ENCODE results near the gene DNMT3B.
"Not testable (repeated sequence)": the region's sequence is repeated elsewhere in the genome, so short reads cannot be mapped to it uniquely, and the experiment has no call there.

The DNMT3B gene

DNA sequence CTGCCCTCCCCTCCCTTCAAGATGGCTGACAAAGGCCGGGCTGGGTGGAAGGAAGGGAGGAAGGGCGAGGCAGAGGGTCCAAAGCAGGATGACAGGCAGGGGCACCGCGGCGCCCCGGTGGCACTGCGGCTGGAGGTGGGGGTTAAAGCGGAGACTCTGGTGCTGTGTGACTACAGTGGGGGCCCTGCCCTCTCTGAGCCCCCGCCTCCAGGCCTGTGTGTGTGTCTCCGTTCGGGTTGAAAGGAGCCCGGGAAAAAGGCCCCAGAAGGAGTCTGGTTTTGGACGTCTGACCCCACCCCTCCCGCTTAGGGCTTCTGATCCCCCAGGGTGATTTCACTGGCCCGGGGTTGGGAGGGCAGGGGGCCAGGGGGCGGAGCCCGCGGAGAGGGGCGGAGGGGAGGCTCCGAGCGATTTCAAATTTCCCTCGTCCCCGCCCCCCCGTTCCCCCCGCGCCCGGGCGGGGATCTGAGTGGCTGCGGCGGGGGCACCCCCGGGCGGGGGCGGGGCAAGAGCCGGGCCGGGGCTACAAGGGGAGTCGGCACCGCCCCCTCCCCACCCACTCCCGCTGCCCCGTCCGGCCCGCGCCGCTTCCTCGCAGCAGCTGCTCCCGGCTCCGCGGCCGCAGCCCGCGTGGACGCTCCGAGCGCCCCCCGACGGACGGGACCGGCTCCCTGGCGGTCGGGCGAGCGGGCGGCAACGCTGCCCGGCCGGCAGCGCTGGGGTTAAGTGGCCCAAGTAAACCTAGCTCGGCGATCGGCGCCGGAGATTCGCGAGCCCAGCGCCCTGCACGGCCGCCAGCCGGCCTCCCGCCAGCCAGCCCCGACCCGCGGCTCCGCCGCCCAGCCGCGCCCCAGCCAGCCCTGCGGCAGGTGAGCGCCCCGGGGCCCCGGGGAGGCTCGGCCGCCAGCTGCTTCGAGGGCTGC, at the start of gene DNMT3B:
Gene DNMT3B, plus strand, starts transcription at position 555 of the 923 bp plus-strand sequence. CDS start 17,939 bp downstream, outside the sequence.
- H3K4me1 Mint-ChIP-seq, result peaks cover 15% of the 10 kb centered on the region
- peaks cover 3% of the 10 kb centered on the region for H3K27me3 Mint-ChIP-seq
- no peaks in the 10 kb centered on the region for H3K36me3 Mint-ChIP-seq
- H3K4me3 Mint-ChIP-seq, result peak within 1 kb of the TSS; percentile 91
- H3K9me3 Mint-ChIP-seq, result no peaks in the 10 kb centered on the region
- peak; percentile 77 for ATAC-seq (ENCODE audit: low read depth)
- DNase-seq (ENCODE audit: low spot score in 2 of 2), result peak; percentile 62 to 74
- peak within 1 kb of the TSS; percentile 73 for H3K27ac Mint-ChIP-seq

GRCh38 chr20:32718749-32719348, 43.3 kb upstream of the DNMT3B start:
- Mint-ChIP-seq H3K27ac (no peak overlapping the region), H3K4me3 (no peak overlapping the region), H3K27me3 (no peaks in the 10 kb centered on the region), H3K4me1 (no peaks in the 10 kb centered on the region), H3K9me3 (no peaks in the 10 kb centered on the region), H3K36me3 (peaks cover 15% of the 10 kb centered on the region)
- no peak for ATAC-seq (ENCODE audit: low read depth)
- no peak for DNase-seq (ENCODE audit: low spot score in 2 of 2)

DNA sequence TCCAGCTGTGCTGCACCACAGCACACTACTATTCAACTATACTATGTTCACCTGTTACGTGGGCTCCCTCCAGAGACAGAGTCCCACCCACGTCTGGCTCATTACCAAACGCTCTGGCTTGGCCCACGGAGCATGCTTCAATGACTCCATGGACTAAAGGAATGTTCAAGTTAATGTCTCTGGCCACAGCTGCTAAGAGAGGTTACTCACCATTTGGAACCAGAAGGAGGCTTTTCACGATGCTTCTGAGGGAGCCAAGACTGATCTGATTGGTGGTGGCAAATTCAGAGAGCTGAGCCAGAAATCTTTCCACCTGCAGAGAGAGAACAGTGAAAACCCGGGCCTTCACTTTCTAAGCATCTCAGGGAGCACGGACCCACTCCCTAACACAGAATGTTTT, 34.5 kb upstream of the DNMT3B start:
- Mint-ChIP-seq H3K4me3 (no peak overlapping the region), H3K27me3 (no peaks in the 10 kb centered on the region), H3K4me1 (peaks cover 6% of the 10 kb centered on the region), H3K27ac (no peak overlapping the region), H3K9me3 (no peaks in the 10 kb centered on the region), H3K36me3 (peaks cover 26% of the 10 kb centered on the region)
- DNase-seq (ENCODE audit: low spot score in 2 of 2) (no peak), ATAC-seq (ENCODE audit: low read depth) (no peak)

DNA sequence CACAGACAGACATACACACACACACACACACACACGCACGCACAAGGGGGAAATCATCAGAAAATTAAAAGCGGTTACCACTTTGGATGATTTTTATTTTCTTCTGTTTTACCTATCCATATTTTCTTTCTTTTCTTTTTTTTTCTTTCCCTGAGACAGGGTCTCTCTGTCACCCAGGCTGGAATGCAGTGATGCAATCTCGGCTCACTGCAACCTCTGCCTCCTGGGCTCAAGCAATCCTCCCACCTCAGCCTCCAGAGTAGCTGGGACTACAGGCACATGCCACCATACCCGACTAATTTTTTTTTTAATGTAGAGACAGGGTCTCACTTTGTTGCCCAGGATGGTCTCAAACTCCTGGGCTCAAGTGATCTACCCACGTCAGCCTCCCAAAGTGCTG, 33.8 kb upstream of the DNMT3B start:
- not testable (repeated sequence) for H3K4me1 Mint-ChIP-seq

GRCh38 chr20:32729334-32729733, 32.9 kb upstream of the DNMT3B start:
- H3K4me1 Mint-ChIP-seq; H3K9me3 Mint-ChIP-seq; DNase-seq (ENCODE audit: low spot score in 2 of 2); H3K27ac Mint-ChIP-seq; ATAC-seq (ENCODE audit: low read depth); H3K4me3 Mint-ChIP-seq; H3K27me3 Mint-ChIP-seq: not testable (repeated sequence)
- H3K36me3 Mint-ChIP-seq, result peaks cover 26% of the 10 kb centered on the region

More for the DNA sequence above, 33.8 kb upstream of the DNMT3B start:
- not testable (repeated sequence) for H3K4me3 Mint-ChIP-seq; DNase-seq (ENCODE audit: low spot score in 2 of 2); H3K27ac Mint-ChIP-seq; H3K9me3 Mint-ChIP-seq; H3K27me3 Mint-ChIP-seq; ATAC-seq (ENCODE audit: low read depth)
- peaks cover 26% of the 10 kb centered on the region for H3K36me3 Mint-ChIP-seq

GRCh38 chr20:32731882-32732266, 30.3 kb upstream of the DNMT3B start:
- H3K27me3 Mint-ChIP-seq, result no peaks in the 10 kb centered on the region
- no peak overlapping the region for H3K4me3 Mint-ChIP-seq
- peaks cover 6% of the 10 kb centered on the region for H3K4me1 Mint-ChIP-seq
- no peaks in the 10 kb centered on the region for H3K9me3 Mint-ChIP-seq
- ATAC-seq (ENCODE audit: low read depth) (no peak), DNase-seq (ENCODE audit: low spot score in 2 of 2) (no peak)
- peaks cover 16% of the 10 kb centered on the region for H3K36me3 Mint-ChIP-seq
- H3K27ac Mint-ChIP-seq, result no peak overlapping the region

- H3K4me3 Mint-ChIP-seq, result no peak overlapping the region
- peaks cover 2% of the 10 kb centered on the region for H3K36me3 Mint-ChIP-seq
- H3K27me3 Mint-ChIP-seq, result no peaks in the 10 kb centered on the region
- peaks cover 8% of the 10 kb centered on the region for H3K4me1 Mint-ChIP-seq
- H3K9me3 Mint-ChIP-seq, result no peaks in the 10 kb centered on the region
- DNase-seq (ENCODE audit: low spot score in 2 of 2) (no peak), ATAC-seq (ENCODE audit: low read depth) (no peak)
- H3K27ac Mint-ChIP-seq, result no peak overlapping the region
Measured at GRCh38 chr20:32737371-32738223, 24.6 kb upstream of the DNMT3B start.

GRCh38 chr20:32741151-32741550, 21.0 kb upstream of the DNMT3B start:
- peaks cover 2% of the 10 kb centered on the region for H3K36me3 Mint-ChIP-seq
- H3K4me3 Mint-ChIP-seq, result no peak overlapping the region
- H3K4me1 Mint-ChIP-seq, result peaks cover 20% of the 10 kb centered on the region

DNA sequence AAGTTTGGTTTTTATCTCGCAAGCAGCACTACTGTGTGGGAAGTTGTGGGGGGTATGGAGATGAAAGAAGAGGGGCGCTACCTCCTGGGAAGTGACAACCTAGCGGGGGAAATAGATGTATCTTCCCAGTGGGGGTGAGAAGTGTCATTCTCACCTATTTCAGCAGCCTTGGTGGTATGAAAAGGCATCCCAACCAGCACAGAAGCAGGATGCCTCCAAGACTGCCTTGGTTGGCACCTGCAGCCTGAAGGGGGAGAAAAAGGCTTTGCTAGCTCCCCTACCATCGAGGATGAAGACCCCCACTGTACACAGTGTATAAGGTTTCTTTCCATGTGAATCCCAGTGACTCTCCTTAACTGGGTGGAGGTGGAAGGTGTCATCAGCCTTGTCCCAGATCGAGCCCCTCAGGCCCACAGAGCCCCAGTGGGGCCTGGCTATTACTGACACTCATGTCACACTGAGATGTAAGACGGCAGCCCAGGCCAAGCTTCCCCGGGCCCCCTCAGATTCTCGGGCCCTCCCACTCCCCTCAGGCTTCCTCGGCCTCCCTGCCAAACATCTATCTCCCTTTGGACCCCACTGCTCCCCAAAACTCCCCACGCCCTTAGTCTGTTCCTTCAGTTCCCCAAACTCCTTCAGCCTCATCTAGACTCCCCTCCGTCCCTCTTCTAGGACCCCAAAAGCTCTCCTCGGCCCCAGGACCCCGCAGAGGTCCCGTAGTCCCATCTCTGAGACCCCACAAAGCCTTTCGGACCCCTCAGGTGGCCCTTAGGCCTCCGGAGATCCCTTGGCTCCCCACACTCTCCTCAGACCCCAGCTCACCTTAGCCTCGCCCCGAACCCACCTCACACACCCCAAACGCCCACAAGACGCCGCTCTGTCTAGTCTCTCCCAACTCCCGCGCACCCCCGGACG, 19.6 kb upstream of the DNMT3B start:
- Mint-ChIP-seq H3K27ac (peak overlapping the region; percentile 97), H3K36me3 (no peaks in the 10 kb centered on the region), H3K27me3 (no peaks in the 10 kb centered on the region), H3K9me3 (no peaks in the 10 kb centered on the region), H3K4me1 (peaks cover 20% of the 10 kb centered on the region), H3K4me3 (peak overlapping the region; percentile 98)
- no peak for ATAC-seq (ENCODE audit: low read depth)
- DNase-seq (ENCODE audit: low spot score in 2 of 2), result no peak

More at GRCh38 chr20:32741151-32741550, 21.0 kb upstream of the DNMT3B start:
- Mint-ChIP-seq H3K27ac (no peak overlapping the region), H3K9me3 (no peaks in the 10 kb centered on the region), H3K27me3 (no peaks in the 10 kb centered on the region)
- ATAC-seq (ENCODE audit: low read depth) (no peak), DNase-seq (ENCODE audit: low spot score in 2 of 2) (no peak)

- peak within 1 kb of the TSS; percentile 98 for H3K4me3 Mint-ChIP-seq
- no peaks in the 10 kb centered on the region for H3K36me3 Mint-ChIP-seq
- H3K9me3 Mint-ChIP-seq, result no peaks in the 10 kb centered on the region
- H3K4me1 Mint-ChIP-seq, result peaks cover 20% of the 10 kb centered on the region
- H3K27me3 Mint-ChIP-seq, result no peaks in the 10 kb centered on the region
- H3K27ac Mint-ChIP-seq, result peak within 1 kb of the TSS; percentile 97
- DNase-seq (ENCODE audit: low spot score in 2 of 2) (peak; percentile 60 to 74), ATAC-seq (ENCODE audit: low read depth) (peak; percentile 79)
Measured at GRCh38 chr20:32743237-32744112, 18.7 kb upstream of the DNMT3B start, which contains the start of gene COMMD7. Gene COMMD7, minus strand, starts transcription at chr20:32743467. Its CDS starts 76 bp downstream, at chr20:32743391.

- Mint-ChIP-seq H3K27ac (no peak overlapping the region), H3K4me1 (no peaks in the 10 kb centered on the region), H3K9me3 (no peaks in the 10 kb centered on the region), H3K36me3 (no peaks in the 10 kb centered on the region), H3K27me3 (no peaks in the 10 kb centered on the region), H3K4me3 (no peak overlapping the region)
- no peak for DNase-seq (ENCODE audit: low spot score in 2 of 2)
- ATAC-seq (ENCODE audit: low read depth), result no peak
Measured at GRCh38 chr20:32749914-32750637, 12.1 kb upstream of the DNMT3B start.

GRCh38 chr20:32751293-32751692, 10.9 kb upstream of the DNMT3B start:
- Mint-ChIP-seq H3K27ac (no peak overlapping the region), H3K4me3 (no peak overlapping the region), H3K9me3 (no peaks in the 10 kb centered on the region)

More at GRCh38 chr20:32751293-32751692, 10.9 kb upstream of the DNMT3B start:
- no peak for ATAC-seq (ENCODE audit: low read depth)
- Mint-ChIP-seq H3K36me3 (no peaks in the 10 kb centered on the region), H3K27me3 (no peaks in the 10 kb centered on the region), H3K4me1 (no peaks in the 10 kb centered on the region)
- DNase-seq (ENCODE audit: low spot score in 2 of 2), result no peak

Data from memory B cell (primary cell).